SK-N-SH treated with all-trans-retinoic acid at 6 μM for 48 hours (cell line): ENCODE results near the gene DMRTB1.

Source experiments
- ATAC-seq: fragments of 200-7000 bp; cut with Tn5 transposase; 3 replicates; pipeline ENCODE4 v1.9.1; 2020; ENCODE audit warnings: mild to moderate bottlenecking, moderate library complexity
- BACH2 ChIP-seq: fragments of 250-450 bp; sonication (Bioruptor Pico); IDR thresholded peaks from 2 replicates; pipeline ENCODE4 v1.9.0; 2021; ENCODE audit warnings: mild to moderate bottlenecking, borderline replicate concordance
- ESRRG ChIP-seq: fragments of 250-450 bp; sonication (Bioruptor Pico); IDR thresholded peaks from 2 replicates; pipeline ENCODE4 v1.6.1; 2021; ENCODE audit warnings: mild to moderate bottlenecking
- GLIS3 ChIP-seq: fragments of 250-450 bp; sonication (Bioruptor Pico); IDR thresholded peaks from 2 replicates; pipeline ENCODE4 v1.5.0; 2020; ENCODE audit warnings: mild to moderate bottlenecking, moderate library complexity
- OSR1 ChIP-seq: fragments of 250-450 bp; sonication (Bioruptor Pico); IDR thresholded peaks from 2 replicates; pipeline ENCODE4 v1.8.0; 2022; ENCODE audit warnings: moderate library complexity, mild to moderate bottlenecking, inconsistent platforms
- PPARA ChIP-seq: fragments of 250-450 bp; sonication (Bioruptor Pico); IDR thresholded peaks from 2 replicates; pipeline ENCODE4 v1.5.0; 2020; ENCODE audit warnings: mild to moderate bottlenecking, borderline replicate concordance
- RARB ChIP-seq: fragments of 250-450 bp; sonication (Bioruptor Pico); IDR thresholded peaks from 2 replicates; pipeline ENCODE4 v1.8.0; 2021; ENCODE audit warnings: mild to moderate bottlenecking, moderate library complexity
- SNAI2 ChIP-seq: fragments of 250-450 bp; sonication (Bioruptor Pico); IDR thresholded peaks from 2 replicates; pipeline ENCODE4 v1.5.0; 2020; ENCODE audit warnings: mild to moderate bottlenecking, moderate library complexity
- TCF4 ChIP-seq: fragments of 250-450 bp; sonication (Bioruptor Pico); IDR thresholded peaks from 2 replicates; pipeline ENCODE4 v1.8.0; 2021; ENCODE audit warnings: mild to moderate bottlenecking, moderate library complexity, borderline replicate concordance
- TOX ChIP-seq: fragments of 250-450 bp; sonication (Bioruptor Pico); IDR thresholded peaks from 2 replicates; pipeline ENCODE4 v1.8.0; 2021; ENCODE audit warnings: mild to moderate bottlenecking, moderate library complexity, borderline replicate concordance
- ZFP3 ChIP-seq: fragments of 250-450 bp; sonication (Bioruptor Pico); IDR thresholded peaks from 2 replicates; pipeline ENCODE4 v1.5.0; 2020; ENCODE audit warnings: mild to moderate bottlenecking, moderate library complexity
- ZNF565 ChIP-seq: fragments of 450-650 bp; formaldehyde crosslinking; conservative IDR thresholded peaks from 2 replicates; pipeline ENCODE4 v1.5.0; 2020; ENCODE audit warnings: low read depth, mild to moderate bottlenecking, moderate library complexity
- ZNF70 ChIP-seq: fragments of 450-650 bp; formaldehyde crosslinking; IDR thresholded peaks from 2 replicates; pipeline ENCODE4 v1.5.0; 2020; ENCODE audit warnings: mild to moderate bottlenecking, moderate library complexity
- ZNF8 ChIP-seq: fragments of 450-650 bp; formaldehyde crosslinking; IDR thresholded peaks from 2 replicates; pipeline ENCODE4 v1.5.0; 2020; ENCODE audit warnings: mild to moderate bottlenecking, moderate library complexity
- TF ChIP-seq, protein P1 (sequence below): fragments of 250-450 bp; sonication (Bioruptor Pico); IDR thresholded peaks from 2 replicates; pipeline ENCODE4 v1.8.0; 2021; ENCODE audit warnings: low read depth, mild to moderate bottlenecking, moderate library complexity, borderline replicate concordance
- TF ChIP-seq, protein P2 (sequence below): fragments of 250-450 bp; sonication (Bioruptor Pico); IDR thresholded peaks from 2 replicates; pipeline ENCODE4 v1.5.1; 2021; ENCODE audit warnings: mild to moderate bottlenecking, moderate library complexity
- TF ChIP-seq, protein P3 (sequence below): fragments of 250-450 bp; sonication (Bioruptor Pico); IDR thresholded peaks from 2 replicates; pipeline ENCODE4 v1.5.0; 2020; ENCODE audit warnings: mild to moderate bottlenecking, moderate library complexity
- TF ChIP-seq, protein P4 (sequence below): fragments of 250-450 bp; sonication (Bioruptor Pico); IDR thresholded peaks from 2 replicates; pipeline ENCODE4 v1.8.0; 2020; ENCODE audit warnings: mild to moderate bottlenecking, moderate library complexity, borderline replicate concordance
- TF ChIP-seq, protein P5 (sequence below): fragments of 250-450 bp; sonication (Bioruptor Pico); IDR thresholded peaks from 2 replicates; pipeline ENCODE4 v1.5.1; 2020; ENCODE audit warnings: low read depth, mild to moderate bottlenecking, moderate library complexity

The DMRTB1 gene

DNA sequence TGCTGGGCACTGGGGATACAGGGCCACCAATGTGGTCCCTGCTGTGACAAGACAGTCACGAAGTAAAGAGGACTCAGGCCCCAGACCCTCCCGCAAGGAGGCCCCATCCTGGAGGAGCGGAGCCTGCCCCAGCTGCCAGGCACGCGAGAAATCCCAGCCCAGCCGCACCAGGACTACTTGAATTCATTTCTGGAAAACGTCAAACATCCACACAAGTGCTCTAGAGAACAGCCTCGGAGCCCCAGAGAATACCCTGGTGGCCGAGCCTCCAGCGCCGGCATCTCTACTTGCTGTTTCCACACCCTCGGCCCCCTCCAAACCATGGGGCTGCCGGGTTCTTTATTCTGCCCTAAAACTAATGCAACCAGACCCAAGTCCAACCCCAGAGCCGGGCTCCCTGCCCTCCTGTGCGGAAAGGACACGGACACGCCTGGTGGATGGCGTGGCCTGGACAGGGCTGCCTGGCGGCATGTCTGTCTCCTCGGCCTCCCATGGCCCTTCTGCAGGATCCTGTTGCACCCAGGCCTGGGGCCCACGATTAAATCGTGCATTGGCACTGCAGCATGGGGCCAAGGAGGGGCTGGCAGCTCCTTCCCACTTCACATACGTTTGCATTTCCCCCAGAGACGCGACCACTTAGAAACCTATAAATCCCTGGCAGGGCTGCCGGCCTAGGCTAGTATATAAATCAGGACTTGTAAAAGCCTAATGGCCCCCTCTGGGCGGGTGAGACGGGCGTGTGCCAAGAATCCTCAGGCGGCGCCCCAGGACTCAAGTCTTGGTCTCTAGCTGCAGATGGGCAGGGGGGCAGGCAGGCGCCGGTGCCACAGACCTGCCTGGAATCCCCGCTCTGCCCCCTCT lies 41.2 kb downstream of the DMRTB1 start:
- no peak for ATAC-seq
- TF ChIP-seq, protein P1, sequence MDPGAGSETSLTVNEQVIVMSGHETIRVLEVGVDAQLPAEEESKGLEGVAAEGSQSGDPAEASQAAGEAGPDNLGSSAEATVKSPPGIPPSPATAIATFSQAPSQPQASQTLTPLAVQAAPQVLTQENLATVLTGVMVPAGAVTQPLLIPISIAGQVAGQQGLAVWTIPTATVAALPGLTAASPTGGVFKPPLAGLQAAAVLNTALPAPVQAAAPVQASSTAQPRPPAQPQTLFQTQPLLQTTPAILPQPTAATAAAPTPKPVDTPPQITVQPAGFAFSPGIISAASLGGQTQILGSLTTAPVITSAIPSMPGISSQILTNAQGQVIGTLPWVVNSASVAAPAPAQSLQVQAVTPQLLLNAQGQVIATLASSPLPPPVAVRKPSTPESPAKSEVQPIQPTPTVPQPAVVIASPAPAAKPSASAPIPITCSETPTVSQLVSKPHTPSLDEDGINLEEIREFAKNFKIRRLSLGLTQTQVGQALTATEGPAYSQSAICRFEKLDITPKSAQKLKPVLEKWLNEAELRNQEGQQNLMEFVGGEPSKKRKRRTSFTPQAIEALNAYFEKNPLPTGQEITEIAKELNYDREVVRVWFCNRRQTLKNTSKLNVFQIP = no peak

DNA sequence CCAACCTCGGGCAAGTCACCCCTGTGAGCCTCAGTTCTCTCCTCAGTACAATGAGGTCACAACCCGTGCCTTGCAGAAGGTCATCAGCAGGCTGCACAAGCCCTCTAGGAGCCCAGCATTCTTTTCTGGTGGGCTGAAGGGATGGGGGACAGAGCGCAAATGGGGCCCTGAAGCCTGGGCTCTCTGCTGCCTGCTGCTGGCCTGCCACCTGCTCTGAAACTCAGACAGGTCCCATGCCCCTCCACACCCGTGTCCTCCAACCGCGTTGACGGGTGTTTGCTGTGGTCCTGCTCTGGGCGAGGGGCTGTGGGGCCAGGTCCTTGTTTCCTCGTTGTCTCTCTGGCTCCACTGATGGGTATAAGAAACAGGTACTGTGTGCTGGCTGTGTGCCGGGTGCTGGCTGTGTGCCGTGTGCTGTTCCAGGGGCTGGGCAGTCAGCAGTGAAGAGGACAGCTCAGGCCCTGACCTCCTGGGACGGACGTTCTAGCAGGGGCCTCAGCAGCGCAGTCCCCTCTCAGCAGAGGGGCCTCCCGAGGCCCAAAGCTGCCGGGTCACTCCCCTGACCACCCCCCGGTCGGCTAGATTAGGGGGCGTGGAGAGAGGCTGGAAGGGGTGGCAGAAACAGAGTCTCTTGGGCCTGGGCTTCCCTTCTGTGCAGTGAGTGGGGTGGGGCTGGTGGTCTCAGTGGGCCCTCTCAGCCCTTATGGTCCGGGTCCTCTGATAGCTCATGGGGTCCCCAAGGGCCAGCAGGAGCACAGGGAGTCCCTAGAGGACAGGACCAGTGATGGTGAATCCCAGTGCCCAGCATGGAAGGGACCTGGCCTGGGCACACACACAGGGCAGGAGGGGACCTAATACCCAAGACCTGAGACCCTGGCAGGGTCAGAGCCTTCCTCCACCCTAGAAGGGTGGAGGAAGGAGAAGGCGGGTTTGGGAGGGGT lies 42.1 kb downstream of the DMRTB1 start:
- ATAC-seq = no peak
- TF ChIP-seq ZNF8 = no peak
- no peak for TF ChIP-seq ZNF565 (CRISPR knock-in tag)
- no peak for TF ChIP-seq SNAI2
- TF ChIP-seq ZNF70 (CRISPR knock-in tag) = no peak
- no peak for TF ChIP-seq ESRRG
- TF ChIP-seq TCF4 = no peak
- TF ChIP-seq OSR1 (CRISPR knock-in tag) = no peak
- TF ChIP-seq, protein P2, sequence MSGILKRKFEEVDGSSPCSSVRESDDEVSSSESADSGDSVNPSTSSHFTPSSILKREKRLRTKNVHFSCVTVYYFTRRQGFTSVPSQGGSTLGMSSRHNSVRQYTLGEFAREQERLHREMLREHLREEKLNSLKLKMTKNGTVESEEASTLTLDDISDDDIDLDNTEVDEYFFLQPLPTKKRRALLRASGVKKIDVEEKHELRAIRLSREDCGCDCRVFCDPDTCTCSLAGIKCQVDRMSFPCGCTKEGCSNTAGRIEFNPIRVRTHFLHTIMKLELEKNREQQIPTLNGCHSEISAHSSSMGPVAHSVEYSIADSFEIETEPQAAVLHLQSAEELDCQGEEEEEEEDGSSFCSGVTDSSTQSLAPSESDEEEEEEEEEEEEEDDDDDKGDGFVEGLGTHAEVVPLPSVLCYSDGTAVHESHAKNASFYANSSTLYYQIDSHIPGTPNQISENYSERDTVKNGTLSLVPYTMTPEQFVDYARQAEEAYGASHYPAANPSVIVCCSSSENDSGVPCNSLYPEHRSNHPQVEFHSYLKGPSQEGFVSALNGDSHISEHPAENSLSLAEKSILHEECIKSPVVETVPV = no peak
- TF ChIP-seq, protein P3, sequence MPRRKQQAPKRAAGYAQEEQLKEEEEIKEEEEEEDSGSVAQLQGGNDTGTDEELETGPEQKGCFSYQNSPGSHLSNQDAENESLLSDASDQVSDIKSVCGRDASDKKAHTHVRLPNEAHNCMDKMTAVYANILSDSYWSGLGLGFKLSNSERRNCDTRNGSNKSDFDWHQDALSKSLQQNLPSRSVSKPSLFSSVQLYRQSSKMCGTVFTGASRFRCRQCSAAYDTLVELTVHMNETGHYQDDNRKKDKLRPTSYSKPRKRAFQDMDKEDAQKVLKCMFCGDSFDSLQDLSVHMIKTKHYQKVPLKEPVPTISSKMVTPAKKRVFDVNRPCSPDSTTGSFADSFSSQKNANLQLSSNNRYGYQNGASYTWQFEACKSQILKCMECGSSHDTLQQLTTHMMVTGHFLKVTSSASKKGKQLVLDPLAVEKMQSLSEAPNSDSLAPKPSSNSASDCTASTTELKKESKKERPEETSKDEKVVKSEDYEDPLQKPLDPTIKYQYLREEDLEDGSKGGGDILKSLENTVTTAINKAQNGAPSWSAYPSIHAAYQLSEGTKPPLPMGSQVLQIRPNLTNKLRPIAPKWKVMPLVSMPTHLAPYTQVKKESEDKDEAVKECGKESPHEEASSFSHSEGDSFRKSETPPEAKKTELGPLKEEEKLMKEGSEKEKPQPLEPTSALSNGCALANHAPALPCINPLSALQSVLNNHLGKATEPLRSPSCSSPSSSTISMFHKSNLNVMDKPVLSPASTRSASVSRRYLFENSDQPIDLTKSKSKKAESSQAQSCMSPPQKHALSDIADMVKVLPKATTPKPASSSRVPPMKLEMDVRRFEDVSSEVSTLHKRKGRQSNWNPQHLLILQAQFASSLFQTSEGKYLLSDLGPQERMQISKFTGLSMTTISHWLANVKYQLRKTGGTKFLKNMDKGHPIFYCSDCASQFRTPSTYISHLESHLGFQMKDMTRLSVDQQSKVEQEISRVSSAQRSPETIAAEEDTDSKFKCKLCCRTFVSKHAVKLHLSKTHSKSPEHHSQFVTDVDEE (CRISPR knock-in tag) = no peak
- no peak for TF ChIP-seq TOX (CRISPR knock-in tag)
- no peak for TF ChIP-seq BACH2
- no peak for TF ChIP-seq GLIS3 (CRISPR knock-in tag)

DNA sequence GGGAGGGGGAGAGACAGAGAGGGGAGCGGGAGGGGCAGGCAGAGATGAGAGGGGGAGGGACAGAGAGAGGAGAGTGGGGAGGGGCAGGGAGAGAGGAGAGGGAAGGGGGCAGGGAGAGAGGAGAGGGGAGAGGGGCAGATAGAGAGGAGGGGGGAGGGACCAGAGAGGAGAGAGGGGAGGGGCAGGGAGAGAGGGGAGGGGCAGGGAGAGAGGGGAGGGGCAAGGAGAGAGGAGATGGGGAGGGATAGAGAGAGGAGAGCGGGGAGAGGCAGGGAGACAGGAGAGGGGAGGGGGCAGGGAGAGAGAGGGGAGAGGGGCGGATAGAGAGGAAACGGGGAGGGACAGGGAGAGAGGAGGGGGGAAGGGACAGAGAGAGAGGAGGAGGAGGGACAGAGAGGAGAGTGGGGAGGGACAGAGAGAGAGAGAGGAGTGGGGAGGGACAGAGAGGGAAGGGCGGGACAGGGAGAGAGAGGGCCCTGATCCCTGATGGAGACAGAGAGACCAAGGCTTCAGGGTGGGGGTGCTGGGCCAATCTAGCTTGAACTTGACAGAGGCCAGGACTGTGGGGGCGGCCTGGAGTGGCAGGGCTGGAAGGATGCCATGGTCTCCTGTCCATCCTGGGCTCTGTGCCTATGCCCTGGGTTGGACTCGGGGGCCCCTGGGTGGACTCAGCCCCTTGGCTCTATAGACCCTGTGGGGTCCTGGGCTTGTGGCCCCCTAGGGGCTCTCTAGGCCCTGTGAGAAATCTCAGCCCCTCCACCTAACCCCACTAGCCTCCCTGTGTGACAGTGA lies 43.6 kb downstream of the DMRTB1 start:
- no peak for ATAC-seq
- TF ChIP-seq PPARA (CRISPR knock-in tag) (no peak), RARB (CRISPR knock-in tag) (no peak), ZFP3 (no peak)
- TF ChIP-seq, protein P4, sequence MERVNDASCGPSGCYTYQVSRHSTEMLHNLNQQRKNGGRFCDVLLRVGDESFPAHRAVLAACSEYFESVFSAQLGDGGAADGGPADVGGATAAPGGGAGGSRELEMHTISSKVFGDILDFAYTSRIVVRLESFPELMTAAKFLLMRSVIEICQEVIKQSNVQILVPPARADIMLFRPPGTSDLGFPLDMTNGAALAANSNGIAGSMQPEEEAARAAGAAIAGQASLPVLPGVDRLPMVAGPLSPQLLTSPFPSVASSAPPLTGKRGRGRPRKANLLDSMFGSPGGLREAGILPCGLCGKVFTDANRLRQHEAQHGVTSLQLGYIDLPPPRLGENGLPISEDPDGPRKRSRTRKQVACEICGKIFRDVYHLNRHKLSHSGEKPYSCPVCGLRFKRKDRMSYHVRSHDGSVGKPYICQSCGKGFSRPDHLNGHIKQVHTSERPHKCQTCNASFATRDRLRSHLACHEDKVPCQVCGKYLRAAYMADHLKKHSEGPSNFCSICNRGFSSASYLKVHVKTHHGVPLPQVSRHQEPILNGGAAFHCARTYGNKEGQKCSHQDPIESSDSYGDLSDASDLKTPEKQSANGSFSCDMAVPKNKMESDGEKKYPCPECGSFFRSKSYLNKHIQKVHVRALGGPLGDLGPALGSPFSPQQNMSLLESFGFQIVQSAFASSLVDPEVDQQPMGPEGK (CRISPR knock-in tag) = no peak
- TF ChIP-seq, protein P5, sequence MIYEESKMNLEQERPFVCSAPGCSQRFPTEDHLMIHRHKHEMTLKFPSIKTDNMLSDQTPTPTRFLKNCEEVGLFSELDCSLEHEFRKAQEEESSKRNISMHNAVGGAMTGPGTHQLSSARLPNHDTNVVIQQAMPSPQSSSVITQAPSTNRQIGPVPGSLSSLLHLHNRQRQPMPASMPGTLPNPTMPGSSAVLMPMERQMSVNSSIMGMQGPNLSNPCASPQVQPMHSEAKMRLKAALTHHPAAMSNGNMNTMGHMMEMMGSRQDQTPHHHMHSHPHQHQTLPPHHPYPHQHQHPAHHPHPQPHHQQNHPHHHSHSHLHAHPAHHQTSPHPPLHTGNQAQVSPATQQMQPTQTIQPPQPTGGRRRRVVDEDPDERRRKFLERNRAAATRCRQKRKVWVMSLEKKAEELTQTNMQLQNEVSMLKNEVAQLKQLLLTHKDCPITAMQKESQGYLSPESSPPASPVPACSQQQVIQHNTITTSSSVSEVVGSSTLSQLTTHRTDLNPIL (CRISPR knock-in tag) = no peak
- TF ChIP-seq, protein P1 = no peak
